BLaER1 (cell line): ENCODE results near the gene CEP164.

Experiments
- H3K27ac ChIP-seq: shearing (Covaris generic); formaldehyde crosslinking; 2 replicates; pipeline ENCODE4 v1.8.1; 2022
- H3K27me3 ChIP-seq: shearing (Covaris generic); formaldehyde crosslinking; 2 replicates; pipeline ENCODE4 v1.8.1; 2022
- H3K36me3 ChIP-seq: shearing (Covaris generic); formaldehyde crosslinking; 2 replicates; pipeline ENCODE4 v1.8.1; 2022
- H3K4me1 ChIP-seq: shearing (Covaris generic); formaldehyde crosslinking; 2 replicates; pipeline ENCODE4 v1.8.1; 2022
- H3K4me2 ChIP-seq: shearing (Covaris generic); formaldehyde crosslinking; 2 replicates; pipeline ENCODE4 v1.8.1; 2022
- H3K4me3 ChIP-seq: shearing (Covaris generic); formaldehyde crosslinking; 2 replicates; pipeline ENCODE4 v1.8.1; 2022
- H3K9ac ChIP-seq: shearing (Covaris generic); formaldehyde crosslinking; 2 replicates; pipeline ENCODE4 v1.8.1; 2022
- H3K9me3 ChIP-seq: shearing (Covaris generic); formaldehyde crosslinking; 2 replicates; pipeline ENCODE4 v1.8.1; 2022
- H4K20me1 ChIP-seq: shearing (Covaris generic); formaldehyde crosslinking; 2 replicates; pipeline ENCODE4 v1.8.1; 2022
- Cebpa-rat ChIP-seq: shearing (Covaris generic); IDR thresholded peaks from 2 replicates; pipeline ENCODE4 v1.8.1; 2022

The CEP164 gene

DNA sequence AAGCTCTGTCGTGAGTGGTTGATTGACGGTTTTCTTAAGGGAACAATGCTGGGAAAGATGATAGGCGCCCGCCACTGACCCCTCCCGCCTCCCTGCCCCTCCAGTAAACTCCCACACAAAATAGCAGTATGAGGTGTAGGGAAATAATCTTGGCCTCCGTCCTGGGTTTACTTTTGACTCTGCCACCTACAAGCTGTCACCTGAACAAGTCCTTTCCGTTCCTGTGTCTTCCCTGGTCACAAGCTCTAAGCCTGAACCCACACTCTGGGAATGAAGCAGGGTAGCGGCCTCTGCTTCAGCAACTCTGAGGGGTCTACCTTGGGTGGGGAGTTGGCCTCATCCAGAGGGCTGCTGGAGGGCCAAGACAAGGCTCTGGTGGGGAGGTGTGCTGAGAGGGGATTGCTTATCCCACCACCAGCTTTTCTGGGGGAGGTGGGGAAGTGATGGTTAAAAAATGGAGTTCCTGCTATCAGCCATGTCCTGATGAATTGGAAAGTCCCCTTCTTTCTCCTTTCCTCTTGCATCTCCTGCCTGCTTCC lies 87.8 kb downstream of the CEP164 start:
- H3K9ac ChIP-seq, result no peak overlapping the region
- peaks cover 12% of the 10 kb centered on the region; the same call in 1 of the 2 replicates for H3K4me1 ChIP-seq
- H3K27ac ChIP-seq, result no peak overlapping the region
- TF ChIP-seq Cebpa-rat, result no peak
- H3K4me2 ChIP-seq, result no peak overlapping the region
- no peaks in the 10 kb centered on the region for H3K36me3 ChIP-seq
- H3K4me3 ChIP-seq, result no peak overlapping the region
- H4K20me1 ChIP-seq, result no peaks in the 10 kb centered on the region
- no peaks in the 10 kb centered on the region for H3K9me3 ChIP-seq
- H3K27me3 ChIP-seq, result no peaks in the 10 kb centered on the region

- Histone ChIP-seq H3K9me3 (no peaks in the 10 kb centered on the region), H3K4me3 (no peak overlapping the region), H3K4me2 (no peak overlapping the region), H3K27me3 (no peaks in the 10 kb centered on the region), H4K20me1 (no peaks in the 10 kb centered on the region), H3K36me3 (no peaks in the 10 kb centered on the region), H3K4me1 (peaks cover 6% of the 10 kb centered on the region; the same call in 1 of the 2 replicates), H3K27ac (no peak overlapping the region), H3K9ac (no peak overlapping the region)
- no peak for TF ChIP-seq Cebpa-rat
Observed at GRCh38 chr11:117417342-117417741, 89.7 kb downstream of the CEP164 start.

DNA sequence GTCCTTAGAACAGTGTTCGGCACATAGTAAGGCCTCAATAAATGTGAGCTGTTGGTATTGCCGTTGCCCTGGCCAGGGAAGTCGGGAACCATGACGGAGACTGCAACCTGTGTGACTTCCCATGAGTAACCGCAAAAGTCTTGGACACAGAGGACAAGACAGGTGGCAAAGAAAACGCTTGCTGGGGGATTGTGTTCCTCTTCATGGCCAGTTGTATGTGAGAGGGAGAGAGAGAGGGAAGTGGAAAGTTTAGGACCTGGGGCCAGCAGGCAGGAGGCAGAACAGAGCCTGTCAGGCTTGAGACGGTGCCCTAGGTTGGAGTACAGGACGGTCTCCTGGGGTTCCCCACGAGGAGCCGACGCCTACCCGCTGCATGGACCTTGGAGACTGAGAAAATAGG lies 90.2 kb downstream of the CEP164 start:
- Histone ChIP-seq H3K36me3 (no peaks in the 10 kb centered on the region), H3K9me3 (no peaks in the 10 kb centered on the region), H3K4me1 (peaks cover 2% of the 10 kb centered on the region; the same call in 1 of the 2 replicates), H4K20me1 (no peaks in the 10 kb centered on the region), H3K27ac (no peak overlapping the region), H3K4me2 (no peak overlapping the region), H3K4me3 (no peak overlapping the region), H3K9ac (no peak overlapping the region), H3K27me3 (no peaks in the 10 kb centered on the region)
- TF ChIP-seq Cebpa-rat, result no peak

GRCh38 chr11:117418737-117419481 lies 91.3 kb downstream of the CEP164 start:
- Histone ChIP-seq H3K27me3 (no peaks in the 10 kb centered on the region), H3K4me1 (no peaks in the 10 kb centered on the region), H3K4me2 (no peak overlapping the region), H3K9ac (no peak overlapping the region), H4K20me1 (no peaks in the 10 kb centered on the region), H3K36me3 (no peaks in the 10 kb centered on the region), H3K27ac (no peak overlapping the region), H3K4me3 (no peak overlapping the region), H3K9me3 (no peaks in the 10 kb centered on the region)
- no peak for TF ChIP-seq Cebpa-rat

DNA sequence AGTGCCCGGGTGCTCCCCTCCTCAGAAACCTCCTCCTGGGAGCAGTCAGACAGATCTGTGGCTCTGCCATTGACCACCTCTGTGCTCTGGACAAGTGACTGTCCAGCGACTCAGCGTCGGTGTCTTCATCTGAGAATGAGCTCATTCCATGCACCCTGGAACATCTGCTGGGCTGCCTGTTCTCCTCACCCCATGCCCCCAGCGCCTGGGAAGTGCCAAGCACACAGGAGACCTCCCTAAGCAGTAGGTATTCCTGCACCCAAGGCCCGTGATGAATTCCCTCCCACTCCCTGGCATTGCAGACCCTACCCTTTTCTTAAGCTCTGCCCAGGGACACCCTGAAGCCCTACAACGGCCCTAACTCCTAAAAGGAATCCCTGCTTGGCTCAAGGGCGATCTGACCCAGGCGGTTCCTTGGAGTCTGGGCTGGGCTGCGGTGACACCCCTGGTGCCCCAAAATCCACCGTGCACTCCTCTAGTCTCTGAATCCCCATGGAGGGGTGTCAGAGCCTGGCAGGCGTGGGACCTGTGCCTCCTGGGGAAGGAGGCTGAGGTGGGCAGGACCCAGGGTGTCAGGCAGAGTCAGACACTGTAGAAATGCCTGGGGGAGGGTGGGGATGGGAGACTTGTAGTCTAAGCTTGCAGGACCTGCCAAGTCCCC lies 92.0 kb downstream of the CEP164 start:
- Histone ChIP-seq H3K27ac (no peak overlapping the region), H4K20me1 (no peaks in the 10 kb centered on the region), H3K4me3 (no peak overlapping the region), H3K36me3 (no peaks in the 10 kb centered on the region), H3K9ac (no peak overlapping the region), H3K4me2 (no peak overlapping the region), H3K9me3 (no peaks in the 10 kb centered on the region), H3K4me1 (peaks cover 3% of the 10 kb centered on the region), H3K27me3 (no peaks in the 10 kb centered on the region)
- TF ChIP-seq Cebpa-rat, result no peak

- Histone ChIP-seq H4K20me1 (no peaks in the 10 kb centered on the region), H3K4me1 (peaks cover 8% of the 10 kb centered on the region), H3K27me3 (no peaks in the 10 kb centered on the region), H3K36me3 (no peaks in the 10 kb centered on the region), H3K4me2 (no peak overlapping the region), H3K9ac (no peak overlapping the region), H3K4me3 (no peak overlapping the region), H3K9me3 (no peaks in the 10 kb centered on the region), H3K27ac (no peak overlapping the region)
- TF ChIP-seq Cebpa-rat, result no peak
Observed at GRCh38 chr11:117420143-117420485, 92.5 kb downstream of the CEP164 start.

DNA sequence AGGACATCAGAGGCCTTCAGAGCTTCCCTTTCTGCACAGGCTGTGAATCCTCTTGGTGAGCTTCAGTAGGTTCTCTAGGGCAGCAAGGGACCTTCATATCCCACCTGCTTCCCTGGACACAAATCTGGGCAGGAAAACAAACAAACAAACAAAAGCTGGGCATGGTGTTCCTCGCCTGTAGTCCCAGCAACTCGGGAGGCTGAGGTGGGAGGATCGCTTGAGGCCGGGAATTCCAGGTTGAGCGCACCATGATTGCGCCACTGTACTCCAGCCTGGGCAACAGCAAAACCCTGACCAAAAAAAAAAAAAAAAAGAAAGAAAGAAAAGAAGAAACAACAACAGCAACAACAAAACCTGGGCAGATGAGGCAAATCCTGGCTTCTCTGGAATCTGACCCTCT lies 92.9 kb downstream of the CEP164 start:
- Histone ChIP-seq H3K36me3 (no peaks in the 10 kb centered on the region), H3K9ac (no peak overlapping the region)

DNA sequence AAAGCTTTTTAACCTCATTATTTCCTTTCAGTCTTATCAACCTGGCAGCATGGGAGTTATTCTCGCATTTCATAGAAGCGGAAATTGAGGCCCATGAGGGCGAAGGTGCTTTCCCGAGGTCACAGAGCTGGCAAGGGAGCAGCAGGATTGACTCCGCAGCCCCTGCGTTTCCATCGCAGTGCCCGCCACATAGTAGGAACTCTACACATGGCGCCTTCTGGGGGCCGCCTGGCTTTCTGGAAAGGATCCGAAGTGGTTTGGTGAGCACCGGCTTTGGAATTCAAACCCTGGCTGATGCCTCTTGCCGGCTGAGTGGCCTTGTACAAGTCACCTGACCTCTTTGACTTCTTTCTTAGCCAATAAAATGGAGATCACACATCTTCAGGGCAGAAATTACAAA lies 93.4 kb downstream of the CEP164 start:
- no peak for TF ChIP-seq Cebpa-rat
- no peak overlapping the region for H3K9ac ChIP-seq
- H3K4me3 ChIP-seq, result no peak overlapping the region

More for the DNA sequence above, 92.9 kb downstream of the CEP164 start:
- no peaks in the 10 kb centered on the region for H3K27me3 ChIP-seq
- no peak overlapping the region for H3K4me3 ChIP-seq
- TF ChIP-seq Cebpa-rat, result no peak
- H4K20me1 ChIP-seq, result no peaks in the 10 kb centered on the region
- H3K9me3 ChIP-seq, result no peaks in the 10 kb centered on the region
- no peak overlapping the region for H3K4me2 ChIP-seq
- no peak overlapping the region for H3K27ac ChIP-seq
- peaks cover 8% of the 10 kb centered on the region for H3K4me1 ChIP-seq

GRCh38 chr11:117421476-117421875 lies 93.8 kb downstream of the CEP164 start:
- no peak overlapping the region for H3K9ac ChIP-seq
- H3K9me3 ChIP-seq, result no peaks in the 10 kb centered on the region
- no peaks in the 10 kb centered on the region for H4K20me1 ChIP-seq
- H3K4me1 ChIP-seq, result peaks cover 8% of the 10 kb centered on the region
- H3K27me3 ChIP-seq, result no peaks in the 10 kb centered on the region
- H3K36me3 ChIP-seq, result no peaks in the 10 kb centered on the region
- H3K27ac ChIP-seq, result no peak overlapping the region
- H3K4me2 ChIP-seq, result no peak overlapping the region
- no peak for TF ChIP-seq Cebpa-rat
- H3K4me3 ChIP-seq, result no peak overlapping the region

More for the DNA sequence above, 93.4 kb downstream of the CEP164 start:
- H3K36me3 ChIP-seq, result no peaks in the 10 kb centered on the region
- no peaks in the 10 kb centered on the region for H3K9me3 ChIP-seq
- peaks cover 8% of the 10 kb centered on the region for H3K4me1 ChIP-seq
- no peak overlapping the region for H3K27ac ChIP-seq
- H3K27me3 ChIP-seq, result no peaks in the 10 kb centered on the region
- no peak overlapping the region for H3K4me2 ChIP-seq
- H4K20me1 ChIP-seq, result no peaks in the 10 kb centered on the region

DNA sequence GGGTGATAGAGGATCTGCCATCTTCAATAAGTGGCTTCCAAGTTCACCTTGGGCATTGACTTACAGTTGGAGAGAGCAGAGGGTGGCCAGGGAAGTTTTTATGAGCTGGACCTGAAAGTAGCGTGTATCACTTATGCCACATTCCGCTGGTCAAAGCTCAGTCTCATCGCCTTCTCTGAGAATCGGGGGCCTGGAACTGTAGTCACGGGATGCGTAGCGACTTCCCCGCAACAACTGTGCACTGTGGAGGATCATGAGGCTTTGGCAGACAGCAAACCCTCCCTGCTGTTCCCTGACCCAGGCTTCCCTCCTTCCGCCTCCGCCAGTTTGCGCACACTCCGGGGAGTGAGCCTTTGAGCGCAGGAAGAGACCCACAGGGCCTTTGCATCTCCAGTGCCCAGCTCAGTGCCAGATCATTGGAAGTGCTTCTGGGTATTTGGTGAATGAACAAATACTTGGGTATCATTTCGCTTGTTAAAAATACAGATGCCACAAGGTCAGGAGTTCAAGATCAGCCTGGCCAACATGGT lies 95.5 kb downstream of the CEP164 start:
- Histone ChIP-seq H3K36me3 (no peaks in the 10 kb centered on the region), H4K20me1 (no peaks in the 10 kb centered on the region), H3K27me3 (no peaks in the 10 kb centered on the region), H3K4me3 (no peak overlapping the region), H3K27ac (no peak overlapping the region), H3K9me3 (no peaks in the 10 kb centered on the region), H3K4me2 (no peak overlapping the region), H3K4me1 (peaks cover 8% of the 10 kb centered on the region), H3K9ac (no peak overlapping the region)
- no peak for TF ChIP-seq Cebpa-rat
